H1 (cell line): ENCODE data around the gene LRRC8D. TPM values are rescaled to one million over a fixed set of nuclear protein-coding genes. Genes with fewer than 3 reads are reported as not detected.

Source experiments
- KDM1A ChIP-seq: fragments of 200-600, 300-600 bp; sonication (generic); IDR thresholded peaks from 2 replicates; pipeline ENCODE4 v1.7.1; 2016; ENCODE audit warnings: mild to moderate bottlenecking, low read length, borderline replicate concordance
- SP1 ChIP-seq: IDR thresholded peaks from 2 replicates; pipeline ENCODE4 v1.6.1; 2011; ENCODE audit warnings: low read depth, low read length
- polyA plus RNA-seq, 7 experiments: library from polyadenylated mRNA; depleted of rRNA in 3 of 7; stranded (reverse) in 5 of 7; unstranded in 2 of 7; fragments of >200 nt in 5 of 7; fragments of 200-250 nt in 2 of 7; gene quantifications; 1 replicate in 5 of 7; 2 replicates in 1 of 7; 4 replicates in 1 of 7; pipeline versions ENCODE4 v1.2.1 to v1.2.3, GENCODE V29; 2011 to 2013; ENCODE audit warnings: missing spikeins in 2 of 7, mixed read lengths in 2 of 7
- total RNA-seq: library from RNA; stranded (reverse); fragmentation: NEBNext Ultra II Directional; extraction: Animal tissue kit (Norgen Biotek cat#: 25700); gene quantifications from 2 replicates; pipeline ENCODE4 v1.2.1, GENCODE V29; 2021

The LRRC8D gene
- total and polyA plus RNA-seq, 2 of the 8 experiments (the other 6 are each of a cell fraction or from before 2014, with no cell fraction given): 42.0 to 58.5 TPM

DNA sequence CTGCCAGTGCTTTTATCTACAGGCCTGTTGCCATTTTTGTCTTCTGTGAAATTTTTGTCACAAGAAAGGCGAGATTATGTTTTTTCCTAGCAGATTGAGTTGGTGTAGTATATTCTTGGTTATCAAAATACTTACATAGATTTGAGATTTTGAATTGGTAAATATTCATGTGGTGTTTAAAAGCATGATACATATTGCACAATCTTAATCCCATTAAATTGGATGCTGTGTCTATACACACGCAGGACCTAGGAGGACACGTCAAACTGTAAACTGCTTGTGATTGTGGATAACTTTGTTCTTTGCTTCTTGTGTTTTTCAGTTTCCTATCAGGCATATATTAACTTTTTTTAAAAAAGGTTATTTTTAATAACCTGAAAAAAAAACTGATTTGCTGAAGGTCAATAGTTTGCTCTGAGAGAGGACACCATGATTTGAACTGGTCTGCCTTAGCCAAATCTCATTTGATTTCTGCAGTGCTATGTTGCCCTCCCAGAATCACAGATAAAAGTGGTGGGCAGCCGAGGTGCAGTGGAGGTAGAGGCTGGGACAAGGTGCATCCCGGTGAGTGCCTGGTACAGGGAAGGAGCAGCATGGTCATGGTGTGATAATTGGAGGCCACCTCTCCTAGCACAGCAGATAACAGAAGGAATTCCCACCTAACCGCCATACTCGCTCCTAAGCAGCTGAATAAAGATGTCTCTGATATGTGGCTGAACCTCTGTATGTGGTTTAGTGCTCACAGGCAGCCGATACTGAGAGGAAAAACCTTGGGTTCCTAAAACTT, 76.7 kb downstream of the LRRC8D start (continued):
- TF ChIP-seq SP1 (no peak), KDM1A (no peak)
